HG03196 (cell line): ENCODE results near the gene IGFBP1.

Experiments
- ATAC-seq: cut with Tn5 transposase; IDR thresholded peaks from one replicate; pipeline ENCODE4 v1.9.1; 2021; ENCODE audit not compliant: unreplicated experiment

Gene IGFBP1

GRCh38 chr7:45901566-45901965, 13.3 kb downstream of the IGFBP1 start:
- no peak for ATAC-seq

GRCh38 chr7:45902820-45903219, 14.5 kb downstream of the IGFBP1 start:
- no peak for ATAC-seq

GRCh38 chr7:45909561-45909960, 21.3 kb downstream of the IGFBP1 start:
- ATAC-seq: no peak

GRCh38 chr7:45910855-45911254, 22.6 kb downstream of the IGFBP1 start:
- no peak for ATAC-seq

- ATAC-seq: no peak
Measured at GRCh38 chr7:45911311-45911710, 23.0 kb downstream of the IGFBP1 start.

GRCh38 chr7:45912972-45913371, 24.7 kb downstream of the IGFBP1 start:
- ATAC-seq: no peak

- no peak for ATAC-seq
Measured at GRCh38 chr7:45914911-45915310, 26.6 kb downstream of the IGFBP1 start.

GRCh38 chr7:45915606-45916005, 27.3 kb downstream of the IGFBP1 start:
- no peak for ATAC-seq

GRCh38 chr7:45917064-45917463, 28.8 kb downstream of the IGFBP1 start:
- ATAC-seq: no peak

GRCh38 chr7:45917658-45918057, 29.4 kb downstream of the IGFBP1 start:
- peak; percentile 69 for ATAC-seq

GRCh38 chr7:45918556-45918955, 30.3 kb downstream of the IGFBP1 start:
- ATAC-seq: no peak

- no peak for ATAC-seq
Measured at GRCh38 chr7:45919231-45919784, 31.0 kb downstream of the IGFBP1 start.

- no peak for ATAC-seq
Measured at GRCh38 chr7:45919993-45920459, 31.7 kb downstream of the IGFBP1 start.

- no peak for ATAC-seq
Measured at GRCh38 chr7:45920502-45921380, 32.5 kb downstream of the IGFBP1 start, which contains the start of gene IGFBP3. Gene IGFBP3 (minus strand): TSS chr7:45921272. CDS start chr7:45921140, 132 bp downstream.

GRCh38 chr7:45921381-45921698, 33.1 kb downstream of the IGFBP1 start:
- ATAC-seq: no peak

GRCh38 chr7:45921699-45922519, 33.6 kb downstream of the IGFBP1 start:
- no peak for ATAC-seq

GRCh38 chr7:45922810-45923209, 34.5 kb downstream of the IGFBP1 start:
- no peak for ATAC-seq

- no peak for ATAC-seq
Measured at GRCh38 chr7:45923290-45923689, 35.0 kb downstream of the IGFBP1 start.

GRCh38 chr7:45923818-45924217, 35.5 kb downstream of the IGFBP1 start:
- ATAC-seq: no peak

GRCh38 chr7:45924283-45924682, 36.0 kb downstream of the IGFBP1 start:
- ATAC-seq: no peak

GRCh38 chr7:45927721-45928120, 39.4 kb downstream of the IGFBP1 start:
- ATAC-seq: no peak

- ATAC-seq: no peak
Measured at GRCh38 chr7:45930967-45931366, 42.7 kb downstream of the IGFBP1 start.
